GM13976 (cell line): ENCODE results near the gene TLR9.

Experiments
- DNase-seq: peaks from one replicate; pipeline ENCODE4 v3.0.0; 2012; ENCODE audit warnings: low spot score
- CTCF ChIP-seq: IDR thresholded peaks from 2 replicates; pipeline ENCODE4 v1.5.1; 2012; ENCODE audit warnings: borderline replicate concordance, mild to moderate bottlenecking; ENCODE audit not compliant: insufficient read depth; ENCODE audit errors: extremely low read depth, missing control alignments, control extremely low read depth
- in situ Hi-C: fragments of 300-500 bp; cut with MboI; formaldehyde crosslinking; loops from one replicate; pipeline ENCODE4 v1.12.0; 2022; ENCODE audit warnings: low sequenced_read_pairs, mixed read lengths, inconsistent platforms; ENCODE audit not compliant: unreplicated experiment

Gene TLR9

GRCh38 chr3:52232279-52233107, 7.0 kb upstream of the TLR9 start:
- DNase-seq: no peak
- TF ChIP-seq CTCF: no peak
- in situ Hi-C loops: loop anchor here (10.0 kb wide), 1 partner anchor 112 kb away; no protein-coding TSS in a partner anchor

- TF ChIP-seq CTCF: peak; percentile 97
- peak; percentile 84 for DNase-seq
- in situ Hi-C loops: loop anchor here (10.0 kb wide), 1 partner anchor 113 kb away; no protein-coding TSS in a partner anchor
Measured at GRCh38 chr3:52231502-52232278, 6.2 kb upstream of the TLR9 start.

GRCh38 chr3:52230889-52231499, 5.5 kb upstream of the TLR9 start:
- DNase-seq: no peak
- no peak for TF ChIP-seq CTCF
- in situ Hi-C loops: loop anchor here (10.0 kb wide), 1 partner anchor 114 kb away; no protein-coding TSS in a partner anchor

GRCh38 chr3:52230461-52230860, 5.0 kb upstream of the TLR9 start:
- TF ChIP-seq CTCF: no peak
- in situ Hi-C loops: loop anchor here (10.0 kb wide), 1 partner anchor 114 kb away; no protein-coding TSS in a partner anchor
- DNase-seq: no peak

GRCh38 chr3:52229656-52230055, 4.2 kb upstream of the TLR9 start:
- no peak for DNase-seq
- no peak for TF ChIP-seq CTCF
- in situ Hi-C loops: loop anchor here (10.0 kb wide), 1 partner anchor 115 kb away; no protein-coding TSS in a partner anchor

GRCh38 chr3:52228751-52229291, 3.4 kb upstream of the TLR9 start:
- no peak for DNase-seq
- no peak for TF ChIP-seq CTCF
- in situ Hi-C loops: no loop called here
